ENCODE data around the gene TMEM26. TPM values are rescaled to one million over a fixed set of nuclear protein-coding genes. Genes with fewer than 3 reads are reported as not detected.

Gene TMEM26
- total and polyA plus RNA-seq, 2 experiments from 2014 or later, result 1.0 to 1.9 TPM

GRCh38 chr10:61357687-61358086 is 95.5 kb downstream of the TMEM26 start:
- no peaks in the 10 kb centered on the region for H3K4me1 ChIP-seq (ENCODE audit: insufficient read depth)

More at GRCh38 chr10:61357687-61358086, 95.5 kb downstream of the TMEM26 start:
- H3K9me2 ChIP-seq (ENCODE audit: insufficient read depth), result no peaks in the 10 kb centered on the region
- no peaks in the 10 kb centered on the region for H3K36me3 ChIP-seq (ENCODE audit: insufficient read depth)
- Mint-ChIP-seq H3K27ac (no peak overlapping the region), H3K36me3 (ENCODE audit: low read depth) (peaks cover 10% of the 10 kb centered on the region; the same call in 1 of the 3 replicates), H3K9me3 (peaks cover 14% of the 10 kb centered on the region; the same call in 2 of the 3 replicates), H3K27me3 (ENCODE audit: insufficient read depth, low read depth, poor library complexity) (no peaks in the 10 kb centered on the region), H3K4me3 (no peak overlapping the region), H3K4me1 (no peaks in the 10 kb centered on the region)
- ATAC-seq (no peak), DNase-seq (ENCODE audit: low spot score) (no peak)
- TF ChIP-seq ZNF462 (CRISPR knock-in tag; IDR thresholded peaks at IDR 0.05), result no peak
- no peak for TF ChIP-seq ETS1 (IDR thresholded peaks at IDR 0.05)
- no peak for TF ChIP-seq STAT1 (IDR thresholded peaks at IDR 0.05; ENCODE audit: unreplicated experiment)
- no peak for TF ChIP-seq CREB1 (CRISPR knock-in tag; IDR thresholded peaks at IDR 0.05; ENCODE audit: low read depth)
- TF ChIP-seq JUNB (IDR thresholded peaks at IDR 0.05; ENCODE audit: unreplicated experiment), result no peak
- no peak for TF ChIP-seq EZH2phosphoT487 (IDR thresholded peaks at IDR 0.05; ENCODE audit: unreplicated experiment)
- no peak for TF ChIP-seq REST (IDR thresholded peaks at IDR 0.05; ENCODE audit: unreplicated experiment)
- no peak for TF ChIP-seq ZNF114 (CRISPR knock-in tag; IDR thresholded peaks at IDR 0.05)
- no peak for TF ChIP-seq CTCF (conservative IDR thresholded peaks at IDR 0.05; ENCODE audit: low read depth in 2 of 2)
- TF ChIP-seq POLR2AphosphoS5 (IDR thresholded peaks at IDR 0.05; ENCODE audit: low read depth), result no peak
- TF ChIP-seq ZNF331 (CRISPR knock-in tag; IDR thresholded peaks at IDR 0.05; ENCODE audit: low read depth), result no peak
- no peak for TF ChIP-seq EZH2 (IDR thresholded peaks at IDR 0.05; ENCODE audit: low read depth, unreplicated experiment)
- TF ChIP-seq NANOG (IDR thresholded peaks at IDR 0.05; ENCODE audit: borderline replicate concordance), result no peak
- H2AFZ ChIP-seq, result no peak overlapping the region; the same call in 1 of the 2 replicates
- no peaks in the 10 kb centered on the region for H3K27me3 ChIP-seq (ENCODE audit: insufficient read depth)
- H3F3A ChIP-seq (replicated peaks; ENCODE audit: low read depth), result no peaks in the 10 kb centered on the region
- no peak overlapping the region for H3K27ac ChIP-seq (ENCODE audit: low read depth)
- no peak overlapping the region for H3K4me3 ChIP-seq
- H3K79me2 ChIP-seq (replicated peaks; ENCODE audit: insufficient read depth), result no peaks in the 10 kb centered on the region
- no peaks in the 10 kb centered on the region for H4K20me1 ChIP-seq (replicated peaks; ENCODE audit: insufficient read depth)
- H3K4me2 ChIP-seq, result no peak overlapping the region

Data from GM23338 (cell line).